ENCODE results near the gene CNTN5. TPM values are rescaled to one million over a fixed set of nuclear protein-coding genes. Genes with fewer than 3 reads are reported as not detected.

The CNTN5 gene
- total and polyA plus RNA-seq, 2 donors (not counting 1 experiment from before 2014, with no cell fraction given), result 0.17 TPM; not detected in 1

GRCh38 chr11:99065121-99065520 is 44.4 kb downstream of the CNTN5 start:
- H3K4me3 ChIP-seq (replicated peaks in 1 of 4; ENCODE audit: control extremely low read depth in 1 of 4, insufficient read depth in 1 of 4, low read depth in 3 of 4, low read length in 4 of 4), result no peak overlapping the region
- H3K9me3 ChIP-seq (ENCODE audit: control insufficient read depth, insufficient read depth, low read depth, low read length), result no peaks in the 10 kb centered on the region
- no peak for TF ChIP-seq CTCF (conservative IDR thresholded peaks at IDR 0.05 in 1 of 2, IDR thresholded peaks at IDR 0.05 in 1 of 2; ENCODE audit: low read depth in 1 of 2, low read length in 2 of 2)
- no peak for TF ChIP-seq EZH2 (IDR thresholded peaks at IDR 0.05; ENCODE audit: low read length, missing control alignments)
- no peak for DNase-seq (ENCODE audit: low read depth in 2 of 2)
- no peaks in the 10 kb centered on the region for H3K27me3 ChIP-seq (ENCODE audit: control insufficient read depth, insufficient read depth, low read length)
- no peaks in the 10 kb centered on the region for H3K36me3 ChIP-seq (ENCODE audit: control insufficient read depth, insufficient read depth, low read length)
- no peaks in the 10 kb centered on the region for H4K20me1 ChIP-seq (ENCODE audit: control insufficient read depth, extremely low read depth, insufficient read depth, low read length)
- no peak overlapping the region for H3K4me2 ChIP-seq (ENCODE audit: extremely low read depth, insufficient read depth, low read length)
- no peak overlapping the region for H3K9ac ChIP-seq (ENCODE audit: insufficient read depth, low read length)
- H3K79me2 ChIP-seq (ENCODE audit: control insufficient read depth, insufficient read depth, low read length), result no peaks in the 10 kb centered on the region
- H3K4me1 ChIP-seq (ENCODE audit: control insufficient read depth, extremely low read depth, insufficient read depth, low read length), result no peaks in the 10 kb centered on the region
- no peak overlapping the region for H2AFZ ChIP-seq (ENCODE audit: low read length)
- no peak overlapping the region for H3K27ac ChIP-seq (ENCODE audit: insufficient read depth, low read length)

- no peak overlapping the region for H3K9ac ChIP-seq (ENCODE audit: insufficient read depth, low read length)
- H3K27me3 ChIP-seq (ENCODE audit: control insufficient read depth, insufficient read depth, low read length), result no peaks in the 10 kb centered on the region
- H4K20me1 ChIP-seq (ENCODE audit: control insufficient read depth, extremely low read depth, insufficient read depth, low read length), result no peaks in the 10 kb centered on the region
- H2AFZ ChIP-seq (ENCODE audit: low read length), result no peak overlapping the region
- no peaks in the 10 kb centered on the region for H3K36me3 ChIP-seq (ENCODE audit: control insufficient read depth, insufficient read depth, low read length)
- no peaks in the 10 kb centered on the region for H3K79me2 ChIP-seq (ENCODE audit: control insufficient read depth, insufficient read depth, low read length)
- H3K9me3 ChIP-seq (ENCODE audit: control insufficient read depth, insufficient read depth, low read depth, low read length), result no peaks in the 10 kb centered on the region
- no peak overlapping the region for H3K27ac ChIP-seq (ENCODE audit: insufficient read depth, low read length)
- TF ChIP-seq EZH2 (IDR thresholded peaks at IDR 0.05; ENCODE audit: low read length, missing control alignments) (no peak), CTCF (conservative IDR thresholded peaks at IDR 0.05 in 1 of 2, IDR thresholded peaks at IDR 0.05 in 1 of 2; ENCODE audit: low read depth in 1 of 2, low read length in 2 of 2) (no peak)
- no peak overlapping the region for H3K4me2 ChIP-seq (ENCODE audit: extremely low read depth, insufficient read depth, low read length)
- H3K4me3 ChIP-seq (replicated peaks in 1 of 4; ENCODE audit: control extremely low read depth in 1 of 4, insufficient read depth in 1 of 4, low read depth in 3 of 4, low read length in 4 of 4), result no peak overlapping the region
- H3K4me1 ChIP-seq (ENCODE audit: control insufficient read depth, extremely low read depth, insufficient read depth, low read length), result no peaks in the 10 kb centered on the region
- no peak for DNase-seq (ENCODE audit: low read depth in 2 of 2)
Observed at GRCh38 chr11:99066618-99067317, 46.0 kb downstream of the CNTN5 start.

GRCh38 chr11:99068832-99069231 is 48.1 kb downstream of the CNTN5 start:
- Histone ChIP-seq H3K79me2 (ENCODE audit: control insufficient read depth, insufficient read depth, low read length) (no peaks in the 10 kb centered on the region), H3K9me3 (ENCODE audit: control insufficient read depth, insufficient read depth, low read depth, low read length) (no peaks in the 10 kb centered on the region), H3K4me3 (replicated peaks in 1 of 4; ENCODE audit: control extremely low read depth in 1 of 4, insufficient read depth in 1 of 4, low read depth in 3 of 4, low read length in 4 of 4) (no peak overlapping the region), H3K27me3 (ENCODE audit: control insufficient read depth, insufficient read depth, low read length) (no peaks in the 10 kb centered on the region), H3K4me1 (ENCODE audit: control insufficient read depth, extremely low read depth, insufficient read depth, low read length) (no peaks in the 10 kb centered on the region), H3K9ac (ENCODE audit: insufficient read depth, low read length) (no peak overlapping the region), H3K27ac (ENCODE audit: insufficient read depth, low read length) (no peak overlapping the region), H3K36me3 (ENCODE audit: control insufficient read depth, insufficient read depth, low read length) (no peaks in the 10 kb centered on the region), H2AFZ (ENCODE audit: low read length) (no peak overlapping the region), H3K4me2 (ENCODE audit: extremely low read depth, insufficient read depth, low read length) (no peak overlapping the region), H4K20me1 (ENCODE audit: control insufficient read depth, extremely low read depth, insufficient read depth, low read length) (no peaks in the 10 kb centered on the region)
- TF ChIP-seq CTCF (conservative IDR thresholded peaks at IDR 0.05 in 1 of 2, IDR thresholded peaks at IDR 0.05 in 1 of 2; ENCODE audit: low read depth in 1 of 2, low read length in 2 of 2), result no peak
- TF ChIP-seq EZH2 (IDR thresholded peaks at IDR 0.05; ENCODE audit: low read length, missing control alignments), result no peak
- no peak for DNase-seq (ENCODE audit: low read depth in 2 of 2)
